ENCODE data around the gene FAM168A.

- no peak for TF ChIP-seq CTCF (IDR thresholded peaks at IDR 0.05)
- no peak for TF ChIP-seq EP300 (IDR thresholded peaks at IDR 0.05)
- no peak for TF ChIP-seq POLR2A (IDR thresholded peaks at IDR 0.05)
Measured at GRCh38 chr11:73496134-73496533, 101.8 kb downstream of the FAM168A start.

Data from tibial nerve (tissue), 4 donors.